ENCODE measurements around the gene RHBDD1.

RHBDD1 gene

GRCh38 chr2:226835796-226836547, at the start of gene RHBDD1:
TSS of gene RHBDD1 (plus strand) at chr2:226836054. CDS start at chr2:226864694, 28,640 bp downstream.
- ChIA-PET CTCF (interaction anchor here (1.0 kb wide), 1 partner anchor 35 kb away, joined by 3 read pairs; no protein-coding TSS in a partner anchor), POLR2A (interaction anchor here (0.6 to 1.1 kb wide), 2 partner anchors 11 to 69 kb away, joined by 3 read pairs; no protein-coding TSS in a partner anchor)
- DNase-seq (ENCODE audit: extremely low spot score): peak; percentile 94
- TF ChIP-seq CTCF (IDR thresholded peaks at IDR 0.05; ENCODE audit: control extremely low read depth, extremely low read depth, low read depth, missing control alignments): no peak

- POLR2A ChIA-PET: no interaction called here
- no peak for DNase-seq (ENCODE audit: extremely low spot score)
- CTCF ChIA-PET: interaction anchor here (1.0 to 7.3 kb wide), 3 partner anchors 14 to 29 kb away, joined by 4 to 59 read pairs (median 6); partner anchors contain the start of gene IRS1
- TF ChIP-seq CTCF (IDR thresholded peaks at IDR 0.05; ENCODE audit: control extremely low read depth, extremely low read depth, low read depth, missing control alignments): no peak
Measured at GRCh38 chr2:226788064-226788463, 47.8 kb upstream of the RHBDD1 start.

GRCh38 chr2:226788881-226789490, 46.9 kb upstream of the RHBDD1 start:
- ChIA-PET CTCF (interaction anchor here (0.8 to 7.3 kb wide), 4 partner anchors 11 to 47 kb away, joined by 3 to 59 read pairs (median 10); partner anchors contain the start of gene IRS1), POLR2A (no interaction called here)
- no peak for DNase-seq (ENCODE audit: extremely low spot score)
- TF ChIP-seq CTCF (IDR thresholded peaks at IDR 0.05; ENCODE audit: control extremely low read depth, extremely low read depth, low read depth, missing control alignments): no peak

- CTCF ChIA-PET: interaction anchor here (2.3 to 7.3 kb wide), 3 partner anchors 12 to 18 kb away, joined by 6 to 59 read pairs (median 13); partner anchors contain the start of gene IRS1
- POLR2A ChIA-PET: no interaction called here
Measured at GRCh38 chr2:226790011-226790410, 45.8 kb upstream of the RHBDD1 start.

GRCh38 chr2:226790431-226790830, 45.4 kb upstream of the RHBDD1 start:
- no peak for DNase-seq (ENCODE audit: extremely low spot score)
- CTCF ChIA-PET: interaction anchor here (2.8 to 7.3 kb wide), 2 partner anchors 11 to 12 kb away, joined by 13 to 59 read pairs; partner anchors contain the start of gene IRS1
- POLR2A ChIA-PET: no interaction called here
- TF ChIP-seq CTCF (IDR thresholded peaks at IDR 0.05; ENCODE audit: control extremely low read depth, extremely low read depth, low read depth, missing control alignments): no peak

More at GRCh38 chr2:226790011-226790410, 45.8 kb upstream of the RHBDD1 start:
- DNase-seq (ENCODE audit: extremely low spot score): no peak
- no peak for TF ChIP-seq CTCF (IDR thresholded peaks at IDR 0.05; ENCODE audit: control extremely low read depth, extremely low read depth, low read depth, missing control alignments)

- ChIA-PET POLR2A (no interaction called here), CTCF (interaction anchor here (2.8 to 7.3 kb wide), 2 partner anchors 11 to 13 kb away, joined by 13 to 59 read pairs; partner anchors contain the start of gene IRS1)
- no peak for TF ChIP-seq CTCF (IDR thresholded peaks at IDR 0.05; ENCODE audit: control extremely low read depth, extremely low read depth, low read depth, missing control alignments)
- DNase-seq (ENCODE audit: extremely low spot score): peak; percentile 66
Measured at GRCh38 chr2:226791056-226791486, 44.8 kb upstream of the RHBDD1 start.

Data from GM10248 (cell line).